ENCODE results near the gene VPS51.

DNA sequence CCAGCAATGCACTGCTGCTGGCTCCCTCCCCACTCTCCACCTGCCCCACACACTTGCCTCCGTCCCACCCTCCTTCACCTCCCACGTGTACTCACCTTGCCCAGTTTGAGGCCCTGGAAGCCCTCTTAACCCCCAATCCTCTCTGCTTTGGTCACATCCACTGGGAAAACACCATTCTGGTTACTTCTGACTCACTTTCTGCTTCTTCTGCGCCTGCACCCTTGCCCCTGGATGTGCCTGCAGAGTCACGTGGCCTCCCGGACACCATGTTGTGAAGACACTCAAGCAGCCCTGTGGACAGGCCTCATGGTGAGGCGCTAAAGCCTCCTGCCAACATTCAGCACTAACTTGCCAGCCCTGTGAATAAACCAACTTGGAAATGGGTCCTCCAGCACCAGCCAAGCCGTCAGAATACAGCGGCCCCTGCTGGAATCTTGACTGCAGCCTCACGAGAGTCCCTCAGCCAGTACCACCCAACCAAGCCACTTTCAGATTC is 35.1 kb upstream of the VPS51 start:
- TF ChIP-seq, protein P1, sequence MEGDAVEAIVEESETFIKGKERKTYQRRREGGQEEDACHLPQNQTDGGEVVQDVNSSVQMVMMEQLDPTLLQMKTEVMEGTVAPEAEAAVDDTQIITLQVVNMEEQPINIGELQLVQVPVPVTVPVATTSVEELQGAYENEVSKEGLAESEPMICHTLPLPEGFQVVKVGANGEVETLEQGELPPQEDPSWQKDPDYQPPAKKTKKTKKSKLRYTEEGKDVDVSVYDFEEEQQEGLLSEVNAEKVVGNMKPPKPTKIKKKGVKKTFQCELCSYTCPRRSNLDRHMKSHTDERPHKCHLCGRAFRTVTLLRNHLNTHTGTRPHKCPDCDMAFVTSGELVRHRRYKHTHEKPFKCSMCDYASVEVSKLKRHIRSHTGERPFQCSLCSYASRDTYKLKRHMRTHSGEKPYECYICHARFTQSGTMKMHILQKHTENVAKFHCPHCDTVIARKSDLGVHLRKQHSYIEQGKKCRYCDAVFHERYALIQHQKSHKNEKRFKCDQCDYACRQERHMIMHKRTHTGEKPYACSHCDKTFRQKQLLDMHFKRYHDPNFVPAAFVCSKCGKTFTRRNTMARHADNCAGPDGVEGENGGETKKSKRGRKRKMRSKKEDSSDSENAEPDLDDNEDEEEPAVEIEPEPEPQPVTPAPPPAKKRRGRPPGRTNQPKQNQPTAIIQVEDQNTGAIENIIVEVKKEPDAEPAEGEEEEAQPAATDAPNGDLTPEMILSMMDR (IDR thresholded peaks at IDR 0.05), result no peak
- no peak for TF ChIP-seq POLR2A (IDR thresholded peaks at IDR 0.05)
